Mesenchymal stem cell (in vitro differentiated cells and primary cell): Measurements from ENCODE around the gene KIAA0232.

ENCODE experiments used
- DNase-seq: peaks from one replicate; pipeline ENCODE4 v3.0.0-alpha.2; 2013
- H2AFZ ChIP-seq: one replicate; pipeline ENCODE4 v1.6.1; 2013; ENCODE audit warnings: low read depth, mild to moderate bottlenecking, control low read depth, inconsistent platforms, low read length, moderate library complexity
- H2AK5ac ChIP-seq: 2 replicates; pipeline ENCODE4 v1.6.1; 2013; ENCODE audit warnings: low read length, moderate library complexity, mild to moderate bottlenecking, inconsistent platforms; ENCODE audit not compliant: severe bottlenecking
- H2BK120ac ChIP-seq: one replicate; pipeline ENCODE4 v1.6.1; 2013; ENCODE audit warnings: low read depth, mild to moderate bottlenecking, inconsistent platforms, low read length, moderate library complexity
- H2BK12ac ChIP-seq, 2 experiments: one replicate each; pipeline ENCODE4 v1.6.1; 2013; ENCODE audit warnings: inconsistent platforms in 2 of 2, low read length in 2 of 2, mild to moderate bottlenecking in 2 of 2, moderate library complexity in 2 of 2, control low read depth in 1 of 2
- H2BK15ac ChIP-seq: one replicate; pipeline ENCODE4 v1.6.1; 2013; ENCODE audit warnings: mild to moderate bottlenecking, low read depth, inconsistent platforms; ENCODE audit not compliant: poor library complexity, severe bottlenecking
- H2BK5ac ChIP-seq: 2 replicates; pipeline ENCODE4 v1.6.1; 2013; ENCODE audit warnings: low read depth, mild to moderate bottlenecking, low read length, control low read depth, inconsistent platforms; ENCODE audit not compliant: poor library complexity, severe bottlenecking
- H3K14ac ChIP-seq, 2 experiments: one replicate each; pipeline ENCODE4 v1.6.1; 2013; ENCODE audit warnings: inconsistent platforms in 2 of 2, low read length in 2 of 2, control low read depth in 1 of 2, mild to moderate bottlenecking in 1 of 2, moderate library complexity in 1 of 2
- H3K18ac ChIP-seq, 2 experiments: one replicate each; pipeline ENCODE4 v1.6.1; 2013; ENCODE audit warnings: inconsistent platforms in 2 of 2, low read length in 2 of 2, control low read depth in 1 of 2, low read depth in 1 of 2, mild to moderate bottlenecking in 1 of 2
- H3K23ac ChIP-seq, 2 experiments: one replicate each; pipeline ENCODE4 v1.6.1; 2013; ENCODE audit warnings: inconsistent platforms in 2 of 2, low read length in 2 of 2, mild to moderate bottlenecking in 2 of 2, moderate library complexity in 2 of 2, control low read depth in 1 of 2
- H3K27ac ChIP-seq: 2 replicates; pipeline ENCODE4 v1.5.1; 2013; ENCODE audit warnings: mild to moderate bottlenecking, moderate library complexity, low read length, control low read depth, inconsistent platforms; ENCODE audit not compliant: poor library complexity, severe bottlenecking
- H3K27me3 ChIP-seq, 2 experiments: 2 replicates each; pipeline versions ENCODE4 v1.6.1 to v1.7.0; 2013; ENCODE audit warnings: low read length in 2 of 2, mild to moderate bottlenecking in 2 of 2, moderate library complexity in 2 of 2, control low read depth in 1 of 2, inconsistent platforms in 1 of 2; ENCODE audit not compliant: control insufficient read depth in 1 of 2, insufficient read depth in 1 of 2
- H3K36me3 ChIP-seq, 2 experiments: 2 replicates each; pipeline versions ENCODE4 v1.6.1 to v1.7.0; 2013; ENCODE audit warnings: low read length in 2 of 2, control low read depth in 1 of 2, inconsistent platforms in 1 of 2, low read depth in 1 of 2, mild to moderate bottlenecking in 1 of 2; ENCODE audit not compliant: insufficient read depth in 2 of 2, control insufficient read depth in 1 of 2
- H3K4ac ChIP-seq, 2 experiments: one replicate each; pipeline ENCODE4 v1.6.1; 2013; ENCODE audit warnings: inconsistent platforms in 2 of 2, low read length in 2 of 2, mild to moderate bottlenecking in 2 of 2, moderate library complexity in 2 of 2, control low read depth in 1 of 2, low read depth in 1 of 2
- H3K4me1 ChIP-seq: 2 replicates; pipeline ENCODE4 v1.6.1; 2013; ENCODE audit warnings: low read depth, low read length, control low read depth; ENCODE audit not compliant: control insufficient read depth, insufficient read depth
- H3K4me2 ChIP-seq: 2 replicates; pipeline ENCODE4 v1.6.1; 2013; ENCODE audit warnings: low read length, mild to moderate bottlenecking, inconsistent platforms; ENCODE audit not compliant: poor library complexity, severe bottlenecking
- H3K4me3 ChIP-seq, 2 experiments: 2 replicates each; pipeline versions ENCODE4 v1.5.1 to v1.7.0; 2013; ENCODE audit warnings: low read length in 2 of 2, mild to moderate bottlenecking in 2 of 2, control low read depth in 1 of 2, low read depth in 1 of 2; ENCODE audit not compliant: insufficient read depth in 1 of 2
- H3K79me1 ChIP-seq: replicated peaks from 2 replicates; pipeline ENCODE4 v1.6.1; 2013; ENCODE audit warnings: mild to moderate bottlenecking, control low read depth, low read length, inconsistent platforms; ENCODE audit not compliant: poor library complexity, severe bottlenecking
- H3K9ac ChIP-seq: 2 replicates; pipeline ENCODE4 v1.7.0; 2013; ENCODE audit warnings: mild to moderate bottlenecking, low read length, moderate library complexity
- H3K9me3 ChIP-seq: 2 replicates; pipeline ENCODE4 v1.7.0; 2013; ENCODE audit warnings: mild to moderate bottlenecking, low read length; ENCODE audit not compliant: control insufficient read depth
- H4K8ac ChIP-seq: one replicate; pipeline ENCODE4 v1.6.1; 2013; ENCODE audit warnings: inconsistent platforms, mild to moderate bottlenecking, low read length, moderate library complexity
- H4K91ac ChIP-seq: one replicate; pipeline ENCODE4 v1.6.1; 2013; ENCODE audit warnings: mild to moderate bottlenecking, low read length, inconsistent platforms
- WGBS: methylation state at CpG from one replicate; pipeline ENCODE4 v1.1.7; 2013; ENCODE audit warnings: mixed read lengths; 5-methylcytosine and 5-hydroxymethylcytosine counted together

Gene KIAA0232

GRCh38 chr4:6869944-6870343 lies 87.4 kb downstream of the KIAA0232 start:
- peaks cover 47 to 79% of the 10 kb centered on the region in 2 experiments for H3K36me3 ChIP-seq
- H4K91ac ChIP-seq: no peak overlapping the region
- no peak overlapping the region for H4K8ac ChIP-seq

DNA sequence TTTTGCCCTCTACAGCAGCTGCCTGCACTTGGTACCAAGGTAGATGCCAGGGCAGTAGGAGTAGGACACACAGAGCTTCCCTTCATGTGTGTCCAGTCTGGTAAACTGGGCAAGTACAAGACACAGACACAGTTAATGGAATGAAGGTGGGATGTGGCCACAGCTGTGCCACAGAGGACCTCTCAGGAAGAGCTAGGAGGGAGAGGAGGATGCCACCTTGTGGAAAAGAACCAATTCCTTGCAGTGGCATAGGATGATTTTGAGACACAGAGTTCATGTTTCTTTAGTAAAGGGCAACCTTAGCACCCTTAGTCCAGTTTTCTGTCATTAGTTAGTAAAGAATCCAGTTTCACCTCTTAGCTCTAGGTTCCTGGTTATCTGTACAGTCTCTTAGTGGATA lies 90.8 kb downstream of the KIAA0232 start:
- H2BK15ac ChIP-seq: no peak overlapping the region
- no peak overlapping the region for H2AFZ ChIP-seq
- DNase-seq: peak; percentile 28
- no peak overlapping the region for H4K91ac ChIP-seq
- no peak overlapping the region for H2AK5ac ChIP-seq
- H3K23ac ChIP-seq: no peak overlapping the region
- no peak overlapping the region for H3K4ac ChIP-seq
- H3K9me3 ChIP-seq: no peaks in the 10 kb centered on the region
- H4K8ac ChIP-seq: peak overlapping the region; percentile 16
- H3K27me3 ChIP-seq: no peaks in the 10 kb centered on the region
- peaks cover 1% of the 10 kb centered on the region for H3K4me1 ChIP-seq
- no peak overlapping the region for H3K18ac ChIP-seq
- H3K14ac ChIP-seq: no peak overlapping the region
- no peak overlapping the region for H2BK12ac ChIP-seq
- no peak overlapping the region for H2BK120ac ChIP-seq
- no peak overlapping the region for H3K4me2 ChIP-seq
- no peak overlapping the region for H3K9ac ChIP-seq
- peaks cover 52 to 79% of the 10 kb centered on the region in 2 experiments for H3K36me3 ChIP-seq
- no peak overlapping the region for H3K27ac ChIP-seq
- H2BK5ac ChIP-seq: no peak overlapping the region
- H3K4me3 ChIP-seq: no peak overlapping the region
- H3K79me1 ChIP-seq: peaks cover 34% of the 10 kb centered on the region

More at GRCh38 chr4:6869944-6870343, 87.4 kb downstream of the KIAA0232 start:
- Histone ChIP-seq H3K4me2 (no peak overlapping the region), H3K4me3 (no peak overlapping the region), H2BK12ac (no peak overlapping the region), H2BK15ac (no peak overlapping the region), H3K18ac (no peak overlapping the region), H3K23ac (no peak overlapping the region), H2BK120ac (no peak overlapping the region), H3K27ac (no peak overlapping the region), H3K4me1 (peaks cover 1% of the 10 kb centered on the region), H2AK5ac (no peak overlapping the region), H3K4ac (no peak overlapping the region), H3K79me1 (peaks cover 34% of the 10 kb centered on the region), H2AFZ (no peak overlapping the region), H2BK5ac (no peak overlapping the region), H3K9ac (no peak overlapping the region), H3K9me3 (no peaks in the 10 kb centered on the region), H3K27me3 (no peaks in the 10 kb centered on the region), H3K14ac (no peak overlapping the region)
- no peak for DNase-seq
- 100% methylated on average over 2 of the region's 2 CpGs for WGBS

GRCh38 chr4:6873792-6874461 lies 91.4 kb downstream of the KIAA0232 start:
- no peaks in the 10 kb centered on the region for H3K9me3 ChIP-seq
- H3K18ac ChIP-seq: no peak overlapping the region
- no peak overlapping the region for H2BK120ac ChIP-seq
- no peak overlapping the region for H3K9ac ChIP-seq
- H2AFZ ChIP-seq: no peak overlapping the region
- H2AK5ac ChIP-seq: no peak overlapping the region
- peak overlapping the region; percentile 40 to 51 for H2BK12ac ChIP-seq
- peaks cover 5% of the 10 kb centered on the region for H3K4me1 ChIP-seq
- H2BK5ac ChIP-seq: no peak overlapping the region
- H3K4ac ChIP-seq: no peak overlapping the region
- H3K14ac ChIP-seq: no peak overlapping the region
- H2BK15ac ChIP-seq: no peak overlapping the region
- peaks cover 32% of the 10 kb centered on the region for H3K79me1 ChIP-seq
- no peak overlapping the region for H3K27ac ChIP-seq
- 76% methylated on average over 3 of the region's 3 CpGs for WGBS
- no peaks in the 10 kb centered on the region for H3K27me3 ChIP-seq
- peak overlapping the region; percentile 6 for H4K91ac ChIP-seq
- H3K4me2 ChIP-seq: no peak overlapping the region
- peaks cover 51 to 80% of the 10 kb centered on the region in 2 experiments for H3K36me3 ChIP-seq
- DNase-seq: peak; percentile 67
- no peak overlapping the region for H3K4me3 ChIP-seq
- H3K23ac ChIP-seq: no peak overlapping the region
- H4K8ac ChIP-seq: no peak overlapping the region

GRCh38 chr4:6874981-6875380 lies 92.5 kb downstream of the KIAA0232 start:
- Histone ChIP-seq H3K27ac (no peak overlapping the region), H2AK5ac (no peak overlapping the region), H4K8ac (no peak overlapping the region), H3K9ac (no peak overlapping the region), H4K91ac (no peak overlapping the region), H2AFZ (no peak overlapping the region), H3K14ac (no peak overlapping the region), H3K27me3 (no peaks in the 10 kb centered on the region), H3K4me2 (no peak overlapping the region), H3K79me1 (peaks cover 33% of the 10 kb centered on the region), H2BK120ac (no peak overlapping the region), H3K23ac (no peak overlapping the region), H3K4me1 (peaks cover 8% of the 10 kb centered on the region), H3K4me3 (no peak overlapping the region), H2BK5ac (no peak overlapping the region), H3K9me3 (no peaks in the 10 kb centered on the region), H2BK15ac (no peak overlapping the region), H3K4ac (no peak overlapping the region), H2BK12ac (no peak overlapping the region), H3K36me3 (peaks cover 56 to 86% of the 10 kb centered on the region in 2 experiments), H3K18ac (no peak overlapping the region)
- 98% methylated on average over 4 of the region's 4 CpGs for WGBS
- no peak for DNase-seq
